HFF-Myc (cell line): ENCODE measurements around the gene DCDC2B.

Experiments
- DNase-seq: peaks from one replicate; pipeline ENCODE4 v3.0.0-alpha.2; 2011; ENCODE audit warnings: low read depth; ENCODE audit errors: extremely low read depth
- H3K4me3 ChIP-seq: replicated peaks from 2 replicates; pipeline ENCODE4 v1.5.1; 2011; ENCODE audit warnings: low read depth, mild to moderate bottlenecking, control low read depth, low read length
- CTCF ChIP-seq: IDR thresholded peaks from 2 replicates; pipeline ENCODE4 v1.5.1; 2012; ENCODE audit warnings: mild to moderate bottlenecking, low read depth, low read length, control low read depth; ENCODE audit errors: missing control alignments

DCDC2B gene

GRCh38 chr1:32239790-32240139 lies 30.9 kb downstream of the DCDC2B start:
- TF ChIP-seq CTCF: no peak
- no peak for DNase-seq
- H3K4me3 ChIP-seq: peak overlapping the region; percentile 53

GRCh38 chr1:32240140-32240951 lies 31.5 kb downstream of the DCDC2B start:
- peak overlapping the region; percentile 53 for H3K4me3 ChIP-seq
- DNase-seq: no peak
- no peak for TF ChIP-seq CTCF

GRCh38 chr1:32241001-32241763 lies 32.3 kb downstream of the DCDC2B start:
- peak overlapping the region; percentile 53 for H3K4me3 ChIP-seq
- no peak for TF ChIP-seq CTCF
- no peak for DNase-seq

GRCh38 chr1:32242341-32242851 lies 33.5 kb downstream of the DCDC2B start:
- H3K4me3 ChIP-seq: no peak overlapping the region
- DNase-seq: no peak
- TF ChIP-seq CTCF: no peak

GRCh38 chr1:32246888-32247273 lies 38.0 kb downstream of the DCDC2B start, which contains the start of gene FAM167B:
TSS of gene FAM167B (plus strand) at chr1:32247222. CDS start at chr1:32247422, 200 bp downstream.
- no peak for TF ChIP-seq CTCF
- no peak within 1 kb of the TSS for H3K4me3 ChIP-seq
- peak; percentile 69 for DNase-seq

GRCh38 chr1:32247452-32247851 lies 38.6 kb downstream of the DCDC2B start:
- TF ChIP-seq CTCF: no peak
- H3K4me3 ChIP-seq: no peak overlapping the region
- DNase-seq: no peak
